Activated CD4-positive, alpha-beta memory T cell treated with anti-CD3 and anti-CD28 coated beads for 36 hours (primary cell): ENCODE measurements around the gene ANTKMT. TPM values are rescaled to one million over a fixed set of nuclear protein-coding genes. Genes with fewer than 3 reads are reported as not detected.

ENCODE experiments used
- CTCF ChIA-PET: fragments of 350-600 bp; sonication (Branson Sonifier 250); formaldehyde crosslinking; loops from one replicate; lab custom pipeline; 2021; ENCODE audit warnings: antibody characterized with exemption, inconsistent platforms; lab: Charles Lee
- POLR2A ChIA-PET: fragments of 350-600 bp; sonication (Branson Sonifier 250); formaldehyde crosslinking; loops from one replicate; lab custom pipeline; 2021; ENCODE audit warnings: antibody characterized with exemption; lab: Charles Lee
- DNase-seq: peaks from one replicate; pipeline ENCODE4 v3.0.0-alpha.2; 2020
- H3K27ac Mint-ChIP-seq: one replicate; pipeline ENCODE4 v1.8.0; 2021; ENCODE audit warnings: mixed read lengths
- H3K27me3 Mint-ChIP-seq: one replicate; pipeline ENCODE4 v1.8.0; 2021; ENCODE audit warnings: mixed read lengths
- H3K36me3 Mint-ChIP-seq: one replicate; pipeline ENCODE4 v1.8.0; 2021; ENCODE audit warnings: mixed read lengths
- H3K4me1 Mint-ChIP-seq: one replicate; pipeline ENCODE4 v1.8.0; 2021; ENCODE audit warnings: low read depth, mixed read lengths
- H3K4me3 Mint-ChIP-seq: one replicate; pipeline ENCODE4 v1.8.0; 2021; ENCODE audit warnings: mild to moderate bottlenecking, mixed read lengths
- H3K9me3 Mint-ChIP-seq: one replicate; pipeline ENCODE4 v1.8.0; 2021; ENCODE audit warnings: mixed read lengths
- intact Hi-C: fragments of 100-400 bp; cut with micrococcal nuclease; formaldehyde crosslinking; loops from one replicate; pipeline ENCODE4 v1.15.1; 2023
- total RNA-seq, 2 experiments: library from RNA; stranded (reverse); gene quantifications; one replicate each; pipeline ENCODE4 v1.2.3, GENCODE V29; 2021

The ANTKMT gene
- total RNA-seq, 2 experiments from 2014 or later, result 31.2 to 34.9 TPM

- Mint-ChIP-seq H3K36me3 (no peaks in the 10 kb centered on the region), H3K27me3 (peaks cover 5% of the 10 kb centered on the region), H3K4me3 (peak overlapping the region; percentile 72), H3K27ac (peak overlapping the region; percentile 55), H3K4me1 (peaks cover 18% of the 10 kb centered on the region), H3K9me3 (no peaks in the 10 kb centered on the region)
- ChIA-PET CTCF (interaction anchor here (0.6 to 3.0 kb wide), 11 partner anchors 8 to 68 kb away, joined by 3 to 33 read pairs (median 8); partner anchors contain the start of genes CHTF18, CIAO3, RHOT2 and RPUSD1), POLR2A (interaction anchor here (1.0 to 2.6 kb wide), 4 partner anchors 16 to 68 kb away, joined by 3 to 14 read pairs (median 6); partner anchors contain the start of genes CHTF18, CIAO3 and RPUSD1)
- DNase-seq, result no peak
- intact Hi-C loops, result loop anchor here (2.0 kb wide), 1 partner anchor 17 kb away; no protein-coding TSS in a partner anchor
Measured at GRCh38 chr16:719815-720446, 1.0 kb upstream of the ANTKMT start.

DNA sequence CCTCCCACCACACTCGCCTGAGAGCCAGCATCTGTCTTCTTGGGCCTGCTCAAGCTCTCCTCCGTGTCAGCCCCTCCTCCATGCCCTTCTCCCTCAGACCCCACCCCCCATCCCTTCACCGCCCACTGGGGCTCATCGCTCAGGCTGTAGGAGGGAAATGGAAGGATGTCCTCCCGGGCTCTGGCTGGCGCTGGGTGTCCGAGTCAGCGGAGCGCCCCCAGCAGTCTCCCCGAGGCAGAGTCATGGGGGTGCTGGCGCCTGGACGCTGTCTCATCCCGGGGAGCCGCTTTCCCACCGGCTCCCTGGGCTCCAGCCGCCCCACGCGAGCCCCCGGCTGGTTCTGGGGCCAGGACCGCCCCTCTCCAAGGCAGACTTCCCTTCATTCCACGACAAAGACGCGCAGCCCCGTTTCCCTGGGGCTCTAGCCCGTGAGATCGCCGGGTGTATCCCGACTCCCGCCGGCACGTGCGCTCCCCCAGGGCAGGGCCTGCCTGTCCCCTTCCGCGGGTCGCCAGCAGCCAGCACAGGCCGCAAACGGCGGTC lies 428 bp upstream of the ANTKMT start:
- POLR2A ChIA-PET, result interaction anchor here (0.8 to 2.6 kb wide), 7 partner anchors 15 to 68 kb away, joined by 3 to 14 read pairs (median 4); partner anchors contain the start of genes CHTF18, CIAO3 and RPUSD1
- Mint-ChIP-seq H3K27me3 (peaks cover 5% of the 10 kb centered on the region), H3K27ac (peak overlapping the region; percentile 55), H3K4me1 (peaks cover 18% of the 10 kb centered on the region), H3K9me3 (no peaks in the 10 kb centered on the region), H3K36me3 (no peaks in the 10 kb centered on the region), H3K4me3 (peak overlapping the region; percentile 72)
- peak; percentile 76 for DNase-seq
- CTCF ChIA-PET, result interaction anchor here (0.8 to 3.0 kb wide), 9 partner anchors 8 to 67 kb away, joined by 3 to 33 read pairs (median 15); partner anchors contain the start of genes CHTF18, CIAO3, RHOT2 and RPUSD1
- intact Hi-C loops, result loop anchor here (2.0 kb wide), 1 partner anchor 16 kb away; no protein-coding TSS in a partner anchor

GRCh38 chr16:721765-722540 lies 1.0 kb downstream of the ANTKMT start:
- Mint-ChIP-seq H3K36me3 (no peaks in the 10 kb centered on the region), H3K27ac (no peak overlapping the region), H3K9me3 (no peaks in the 10 kb centered on the region), H3K27me3 (no peaks in the 10 kb centered on the region), H3K4me3 (no peak overlapping the region), H3K4me1 (peaks cover 14% of the 10 kb centered on the region)
- ChIA-PET CTCF (interaction anchor here (0.6 to 3.0 kb wide), 9 partner anchors 8 to 984 kb away, joined by 3 to 33 read pairs (median 15); partner anchors contain the start of genes CHTF18, CIAO3, MAPK8IP3 and RPUSD1), POLR2A (interaction anchor here (0.8 to 2.6 kb wide), 5 partner anchors 9 to 31 kb away, joined by 3 to 14 read pairs (median 4); partner anchors contain the start of gene CIAO3)
- DNase-seq, result no peak
- intact Hi-C loops, result loop anchor here (2.0 kb wide), 1 partner anchor 15 kb away; no protein-coding TSS in a partner anchor

GRCh38 chr16:722835-723633 lies 2.1 kb downstream of the ANTKMT start:
- Mint-ChIP-seq H3K4me1 (peaks cover 14% of the 10 kb centered on the region), H3K27me3 (no peaks in the 10 kb centered on the region), H3K4me3 (no peak overlapping the region), H3K36me3 (no peaks in the 10 kb centered on the region), H3K27ac (no peak overlapping the region), H3K9me3 (no peaks in the 10 kb centered on the region)
- ChIA-PET POLR2A (interaction anchor here (2.4 kb wide), 1 partner anchor 12 kb away, joined by 10 read pairs; no protein-coding TSS in a partner anchor), CTCF (interaction anchor here (1.3 to 2.9 kb wide), 4 partner anchors 10 to 18 kb away, joined by 4 to 21 read pairs (median 4); partner anchors contain the start of gene CIAO3)
- intact Hi-C loops, result no loop called here
- DNase-seq, result no peak

DNA sequence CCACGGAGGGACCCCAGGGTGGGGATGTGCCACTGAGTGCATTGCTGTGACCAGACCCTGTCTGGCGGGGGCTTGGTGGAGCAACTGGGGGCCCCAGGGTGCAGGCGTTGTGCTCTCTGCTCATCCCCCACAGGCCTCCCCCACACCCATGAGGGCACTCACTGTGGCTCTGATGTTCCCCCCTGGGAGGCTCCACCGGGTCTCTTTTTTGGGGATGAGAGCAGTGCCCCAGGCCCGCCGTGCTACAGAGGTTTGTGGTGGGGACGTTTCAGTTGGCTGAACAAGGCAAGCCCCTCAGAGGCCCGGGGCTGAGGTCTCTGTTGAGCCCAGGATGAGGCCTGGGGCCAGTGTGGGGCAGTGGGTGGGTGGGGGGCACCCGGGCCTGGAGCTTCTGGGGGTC lies 2.7 kb downstream of the ANTKMT start:
- H3K4me3 Mint-ChIP-seq, result no peak overlapping the region
- H3K27me3 Mint-ChIP-seq, result no peaks in the 10 kb centered on the region
- intact Hi-C loops, result no loop called here
- H3K27ac Mint-ChIP-seq, result no peak overlapping the region
- DNase-seq, result no peak
- peaks cover 14% of the 10 kb centered on the region for H3K4me1 Mint-ChIP-seq
- H3K9me3 Mint-ChIP-seq, result no peaks in the 10 kb centered on the region
- ChIA-PET CTCF (interaction anchor here (1.5 kb wide), 2 partner anchors 9 to 12 kb away, joined by 4 read pairs; no protein-coding TSS in a partner anchor), POLR2A (no interaction called here)
- H3K36me3 Mint-ChIP-seq, result no peaks in the 10 kb centered on the region

- Mint-ChIP-seq H3K36me3 (no peaks in the 10 kb centered on the region), H3K9me3 (no peaks in the 10 kb centered on the region), H3K27ac (no peak overlapping the region), H3K27me3 (no peaks in the 10 kb centered on the region), H3K4me3 (no peak overlapping the region), H3K4me1 (peaks cover 8% of the 10 kb centered on the region)
- intact Hi-C loops, result no loop called here
- POLR2A ChIA-PET, result interaction anchor here (1.3 to 3.2 kb wide), 2 partner anchors 9 to 12 kb away, joined by 5 to 9 read pairs; no protein-coding TSS in a partner anchor
- CTCF ChIA-PET, result interaction anchor here (0.6 to 2.3 kb wide), 6 partner anchors 9 to 558 kb away, joined by 3 to 12 read pairs (median 4); partner anchors contain the start of gene METRN
- DNase-seq, result no peak
Measured at GRCh38 chr16:724188-725040, 3.5 kb downstream of the ANTKMT start.

DNA sequence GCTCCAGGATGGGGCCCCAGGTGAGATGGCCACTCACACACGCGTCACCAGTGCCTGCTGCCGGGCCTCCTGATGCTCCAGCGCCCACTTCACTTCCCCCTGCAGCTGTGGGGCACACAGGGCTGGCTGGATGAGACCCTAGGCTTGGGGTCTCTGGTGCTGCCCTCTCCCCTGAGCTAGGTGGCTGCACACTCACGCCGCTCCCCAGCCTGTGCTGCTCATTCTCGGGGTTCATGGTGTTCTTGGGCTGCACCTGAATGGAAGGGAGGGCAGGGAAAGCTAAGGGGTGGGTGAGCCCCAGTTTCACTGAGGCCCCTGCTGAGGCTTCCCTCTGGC lies 4.1 kb downstream of the ANTKMT start:
- CTCF ChIA-PET, result interaction anchor here (0.6 to 2.3 kb wide), 5 partner anchors 8 to 557 kb away, joined by 3 to 12 read pairs (median 4); partner anchors contain the start of gene METRN
- Mint-ChIP-seq H3K4me3 (no peak overlapping the region), H3K36me3 (no peaks in the 10 kb centered on the region), H3K27me3 (no peaks in the 10 kb centered on the region), H3K4me1 (peaks cover 4% of the 10 kb centered on the region), H3K27ac (no peak overlapping the region), H3K9me3 (no peaks in the 10 kb centered on the region)
- intact Hi-C loops, result no loop called here
- POLR2A ChIA-PET, result interaction anchor here (1.3 to 3.2 kb wide), 2 partner anchors 9 to 11 kb away, joined by 5 to 9 read pairs; no protein-coding TSS in a partner anchor
- no peak for DNase-seq

- DNase-seq, result no peak
- CTCF ChIA-PET, result interaction anchor here (1.5 to 2.3 kb wide), 4 partner anchors 10 to 16 kb away, joined by 5 to 12 read pairs (median 8); partner anchors contain the start of genes CIAO3 and METRN
- Mint-ChIP-seq H3K27me3 (no peaks in the 10 kb centered on the region), H3K27ac (no peak overlapping the region), H3K4me3 (no peak overlapping the region), H3K4me1 (no peaks in the 10 kb centered on the region), H3K9me3 (no peaks in the 10 kb centered on the region), H3K36me3 (no peaks in the 10 kb centered on the region)
- intact Hi-C loops, result no loop called here
- POLR2A ChIA-PET, result interaction anchor here (1.1 to 3.2 kb wide), 3 partner anchors 10 to 30 kb away, joined by 3 to 9 read pairs (median 5); no protein-coding TSS in a partner anchor
Measured at GRCh38 chr16:725463-726187, 4.7 kb downstream of the ANTKMT start.

DNA sequence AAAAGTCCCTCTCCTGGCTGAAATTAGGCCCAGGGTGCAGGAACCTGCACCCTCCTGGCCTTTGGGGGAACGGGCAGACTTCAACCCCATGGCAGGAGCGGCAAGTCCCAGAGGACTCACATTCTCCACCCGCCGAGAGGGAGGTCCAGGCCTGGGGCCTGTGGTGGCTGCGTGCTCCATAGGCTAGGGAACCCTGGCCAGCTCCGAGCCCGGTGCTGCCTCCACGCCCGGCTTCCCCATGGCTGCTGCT lies 5.2 kb downstream of the ANTKMT start:
- H3K9me3 Mint-ChIP-seq, result no peaks in the 10 kb centered on the region
- H3K4me3 Mint-ChIP-seq, result no peak overlapping the region
- CTCF ChIA-PET, result interaction anchor here (1.5 to 2.3 kb wide), 4 partner anchors 10 to 15 kb away, joined by 5 to 12 read pairs (median 8); partner anchors contain the start of genes CIAO3 and METRN
- H3K4me1 Mint-ChIP-seq, result no peaks in the 10 kb centered on the region
- intact Hi-C loops, result no loop called here
- H3K27ac Mint-ChIP-seq, result no peak overlapping the region
- H3K27me3 Mint-ChIP-seq, result no peaks in the 10 kb centered on the region
- no peaks in the 10 kb centered on the region for H3K36me3 Mint-ChIP-seq
- no peak for DNase-seq
- POLR2A ChIA-PET, result interaction anchor here (0.6 to 3.2 kb wide), 3 partner anchors 10 to 30 kb away, joined by 3 to 9 read pairs (median 3); no protein-coding TSS in a partner anchor
